ENCODE results near the gene FRAT2.
"Not testable (repeated sequence)": the region's sequence is repeated elsewhere in the genome, so short reads cannot be mapped to it uniquely, and the experiment has no call there.

The FRAT2 gene

DNA sequence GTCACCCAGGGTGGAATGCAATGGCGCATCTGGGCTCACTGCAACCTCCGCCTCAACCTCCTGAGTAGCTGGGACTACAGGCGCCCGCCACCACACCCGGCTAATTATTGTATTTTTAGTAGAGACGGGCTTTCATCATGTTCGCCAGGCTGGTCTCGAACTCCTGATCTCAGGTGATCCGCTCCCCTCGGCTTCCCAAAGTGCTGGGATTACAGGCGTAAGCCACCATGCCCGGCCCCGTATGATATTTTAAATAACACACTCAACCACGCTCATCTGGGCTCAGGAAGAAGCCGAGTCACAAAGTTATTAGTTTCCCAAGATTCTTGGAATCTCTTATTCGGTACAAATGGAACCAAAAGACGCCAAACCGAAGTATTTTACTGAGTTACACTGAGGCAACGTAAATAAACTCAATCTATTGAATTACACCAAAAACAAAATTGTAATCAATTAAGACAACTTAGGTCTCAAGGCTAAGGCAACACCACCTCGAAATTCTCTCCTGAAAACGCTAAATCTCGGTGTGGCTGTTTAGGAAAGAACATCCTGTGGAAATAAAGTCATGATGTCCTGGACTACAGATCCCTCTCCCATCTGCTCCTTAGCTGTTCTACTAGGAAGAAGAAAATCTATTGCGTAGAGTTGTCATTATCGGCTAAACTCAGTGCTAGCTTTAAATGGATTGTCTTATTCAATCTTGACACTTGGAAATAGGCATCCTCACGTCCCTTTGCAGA, 43.0 kb downstream of the FRAT2 start:
- peak; percentile 23 for DNase-seq (ENCODE audit: low read depth)

DNA sequence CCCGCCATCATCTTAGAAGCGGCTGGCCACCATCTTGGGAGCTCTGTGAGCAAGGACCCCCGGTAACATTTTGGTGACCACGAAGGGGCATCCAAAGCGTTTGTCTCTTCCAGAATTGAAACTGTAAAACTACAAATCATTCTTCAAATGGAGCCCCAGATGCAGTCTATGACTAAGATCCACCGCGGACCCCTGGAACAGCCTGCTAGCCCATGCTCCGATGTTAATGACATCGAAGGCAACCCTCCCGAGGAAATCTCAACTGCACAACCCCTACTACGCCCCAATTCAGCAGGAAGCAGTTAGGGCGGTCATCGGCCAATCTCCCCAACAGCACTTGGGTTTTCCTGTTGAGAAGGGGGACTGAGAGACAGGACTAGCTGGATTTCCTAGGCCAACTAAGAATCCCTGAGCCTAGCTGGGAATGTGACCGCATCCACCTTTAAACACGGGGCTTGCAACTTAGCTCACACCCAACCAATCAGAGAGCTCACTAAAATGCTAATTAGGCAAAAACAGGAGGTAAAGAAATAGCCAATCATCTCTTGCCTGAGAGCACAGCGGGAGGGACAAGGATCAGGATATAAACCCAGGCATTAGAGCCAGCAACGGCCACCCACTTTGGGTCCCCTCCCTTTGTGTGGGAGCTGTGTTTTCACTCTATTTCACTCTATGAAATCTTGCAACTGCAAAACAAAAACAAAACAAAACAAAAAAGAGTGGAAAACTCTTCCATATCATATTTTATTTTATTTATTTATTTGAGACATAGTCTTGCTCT, 43.8 kb downstream of the FRAT2 start:
- not testable (repeated sequence) for DNase-seq (ENCODE audit: low read depth)

DNA sequence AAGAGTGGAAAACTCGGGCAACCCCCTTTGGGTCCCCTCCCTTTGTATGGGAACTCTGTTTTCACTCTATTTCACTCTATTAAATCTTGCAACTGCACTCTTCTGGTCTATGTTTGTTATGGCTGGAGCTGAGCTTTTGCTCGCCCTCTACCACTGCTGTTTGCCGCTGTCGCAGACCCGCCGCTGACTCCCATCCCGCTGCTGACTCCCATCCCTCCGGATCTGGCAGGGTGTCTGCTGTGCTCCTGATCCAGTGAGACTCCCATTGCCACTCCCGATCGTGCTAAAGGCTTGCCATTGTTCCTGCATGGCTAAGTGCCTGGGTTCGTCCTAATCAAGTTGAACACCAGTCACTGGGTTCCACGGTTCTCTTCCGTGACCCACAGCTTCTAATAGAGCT, 44.5 kb downstream of the FRAT2 start:
- DNase-seq (ENCODE audit: low read depth), result not testable (repeated sequence)
